ENCODE measurements around the gene GCH1.
"Not testable (repeated sequence)": the region's sequence is repeated elsewhere in the genome, so short reads cannot be mapped to it uniquely, and the experiment has no call there.

The GCH1 gene

GRCh38 chr14:54916101-54916500 is 13.5 kb upstream of the GCH1 start:
- in situ Hi-C loops (cut with HindIII; ENCODE audit: low pct_ligation_motif_present, low pct_unique_long_range_greater_than_20kb, low sequenced_read_pairs): no loop called here
- no peak for DNase-seq

GRCh38 chr14:54909817-54910558 is 7.4 kb upstream of the GCH1 start:
- in situ Hi-C loops (cut with HindIII; ENCODE audit: low pct_ligation_motif_present, low pct_unique_long_range_greater_than_20kb, low sequenced_read_pairs): no loop called here
- no peak for DNase-seq

GRCh38 chr14:54908973-54909372 is 6.3 kb upstream of the GCH1 start:
- in situ Hi-C loops (cut with HindIII; ENCODE audit: low pct_ligation_motif_present, low pct_unique_long_range_greater_than_20kb, low sequenced_read_pairs); DNase-seq: not testable (repeated sequence)

GRCh38 chr14:54908190-54908589 is 5.6 kb upstream of the GCH1 start:
- in situ Hi-C loops (cut with HindIII; ENCODE audit: low pct_ligation_motif_present, low pct_unique_long_range_greater_than_20kb, low sequenced_read_pairs): no loop called here
- no peak for DNase-seq

- no peak for DNase-seq
- in situ Hi-C loops (cut with HindIII; ENCODE audit: low pct_ligation_motif_present, low pct_unique_long_range_greater_than_20kb, low sequenced_read_pairs): no loop called here
These were observed 3.4 kb upstream of the GCH1 start for GRCh38 chr14:54906075-54906474.

GRCh38 chr14:54902143-54902520 is 494 bp downstream of the GCH1 start:
- in situ Hi-C loops (cut with HindIII; ENCODE audit: low pct_ligation_motif_present, low pct_unique_long_range_greater_than_20kb, low sequenced_read_pairs): no loop called here
- DNase-seq: peak; percentile 40

- in situ Hi-C loops (cut with HindIII; ENCODE audit: low pct_ligation_motif_present, low pct_unique_long_range_greater_than_20kb, low sequenced_read_pairs): no loop called here
- DNase-seq: peak; percentile 3
These were observed 1.1 kb downstream of the GCH1 start for GRCh38 chr14:54901380-54902142.

- in situ Hi-C loops (cut with HindIII; ENCODE audit: low pct_ligation_motif_present, low pct_unique_long_range_greater_than_20kb, low sequenced_read_pairs): no loop called here
- DNase-seq: no peak
These were observed 3.1 kb downstream of the GCH1 start for GRCh38 chr14:54899573-54899972.

- in situ Hi-C loops (cut with HindIII; ENCODE audit: low pct_ligation_motif_present, low pct_unique_long_range_greater_than_20kb, low sequenced_read_pairs); DNase-seq: not testable (repeated sequence)
These were observed 4.6 kb downstream of the GCH1 start for GRCh38 chr14:54897809-54898555.

- in situ Hi-C loops (cut with HindIII; ENCODE audit: low pct_ligation_motif_present, low pct_unique_long_range_greater_than_20kb, low sequenced_read_pairs): no loop called here
- no peak for DNase-seq
These were observed 6.9 kb downstream of the GCH1 start for GRCh38 chr14:54895683-54896082.

- DNase-seq: peak; percentile 40
- in situ Hi-C loops (cut with HindIII; ENCODE audit: low pct_ligation_motif_present, low pct_unique_long_range_greater_than_20kb, low sequenced_read_pairs): no loop called here
These were observed 7.6 kb downstream of the GCH1 start for GRCh38 chr14:54894995-54895394.

- in situ Hi-C loops (cut with HindIII; ENCODE audit: low pct_ligation_motif_present, low pct_unique_long_range_greater_than_20kb, low sequenced_read_pairs): no loop called here
- peak; percentile 55 for DNase-seq
These were observed 9.4 kb downstream of the GCH1 start for GRCh38 chr14:54893151-54893760.

GRCh38 chr14:54891471-54892245 is 11.0 kb downstream of the GCH1 start:
- no peak for DNase-seq
- in situ Hi-C loops (cut with HindIII; ENCODE audit: low pct_ligation_motif_present, low pct_unique_long_range_greater_than_20kb, low sequenced_read_pairs): no loop called here

GRCh38 chr14:54890788-54891187 is 11.8 kb downstream of the GCH1 start:
- in situ Hi-C loops (cut with HindIII; ENCODE audit: low pct_ligation_motif_present, low pct_unique_long_range_greater_than_20kb, low sequenced_read_pairs): no loop called here
- no peak for DNase-seq

GRCh38 chr14:54889919-54890318 is 12.7 kb downstream of the GCH1 start:
- DNase-seq: no peak
- in situ Hi-C loops (cut with HindIII; ENCODE audit: low pct_ligation_motif_present, low pct_unique_long_range_greater_than_20kb, low sequenced_read_pairs): no loop called here

- in situ Hi-C loops (cut with HindIII; ENCODE audit: low pct_ligation_motif_present, low pct_unique_long_range_greater_than_20kb, low sequenced_read_pairs): no loop called here
- no peak for DNase-seq
These were observed 20.1 kb downstream of the GCH1 start for GRCh38 chr14:54882521-54882920.

GRCh38 chr14:54881761-54882401 is 20.7 kb downstream of the GCH1 start:
- in situ Hi-C loops (cut with HindIII; ENCODE audit: low pct_ligation_motif_present, low pct_unique_long_range_greater_than_20kb, low sequenced_read_pairs): no loop called here
- peak; percentile 20 for DNase-seq

- in situ Hi-C loops (cut with HindIII; ENCODE audit: low pct_ligation_motif_present, low pct_unique_long_range_greater_than_20kb, low sequenced_read_pairs): no loop called here
- peak; percentile 30 for DNase-seq
These were observed 21.3 kb downstream of the GCH1 start for GRCh38 chr14:54881235-54881760.

Measured in ACHN (cell line).